IPS-NIHi11 (cell line): ENCODE results near the gene HPN.
"Not testable (repeated sequence)": the region's sequence is repeated elsewhere in the genome, so short reads cannot be mapped to it uniquely, and the experiment has no call there.

ENCODE experiments used
- DNase-seq: peaks from one replicate; pipeline ENCODE4 v3.0.0; 2012; ENCODE audit warnings: mixed read lengths, low spot score

The HPN gene

GRCh38 chr19:35027851-35028599, 13.5 kb upstream of the HPN start:
- DNase-seq: no peak

- not testable (repeated sequence) for DNase-seq
Measured at GRCh38 chr19:35028600-35028885, 13.0 kb upstream of the HPN start.

GRCh38 chr19:35029275-35029736, 12.2 kb upstream of the HPN start:
- DNase-seq: not testable (repeated sequence)

- DNase-seq: no peak
Measured at GRCh38 chr19:35029737-35030256, 11.7 kb upstream of the HPN start.

GRCh38 chr19:35030257-35031071, 11.1 kb upstream of the HPN start, which contains the start of gene SCN1B:
SCN1B (plus strand) TSS chr19:35030470; CDS start chr19:35030821, 351 bp downstream.
- peak; percentile 91 for DNase-seq

- DNase-seq: peak; percentile 72
Measured at GRCh38 chr19:35031072-35031881, 10.2 kb upstream of the HPN start.

GRCh38 chr19:35032356-35032865, 9.1 kb upstream of the HPN start:
- DNase-seq: no peak

- DNase-seq: no peak
Measured at GRCh38 chr19:35033067-35034004, 8.2 kb upstream of the HPN start.

GRCh38 chr19:35034005-35034502, 7.5 kb upstream of the HPN start:
- no peak for DNase-seq

GRCh38 chr19:35034588-35035382, 6.7 kb upstream of the HPN start:
- no peak for DNase-seq

- no peak for DNase-seq
Measured at GRCh38 chr19:35037716-35038622, 3.6 kb upstream of the HPN start.

GRCh38 chr19:35038623-35039512, 2.7 kb upstream of the HPN start:
- DNase-seq: no peak

- DNase-seq: no peak
Measured at GRCh38 chr19:35039881-35040825, 1.4 kb upstream of the HPN start.

- DNase-seq: peak; percentile 74
Measured at GRCh38 chr19:35040826-35041547, 534 bp upstream of the HPN start.

GRCh38 chr19:35042056-35042730, 672 bp downstream of the HPN start:
- DNase-seq: no peak
